ENCODE measurements around the gene TSSK6. TPM values are rescaled to one million over a fixed set of nuclear protein-coding genes. Genes with fewer than 3 reads are reported as not detected.

TSSK6 gene
- total RNA-seq, 1 donor from 2014 or later: 4.6 TPM

- H3K4me3 Mint-ChIP-seq: no peak overlapping the region
- no peak overlapping the region for H2AFZ ChIP-seq (replicated peaks)
Observed at GRCh38 chr19:19540715-19541515, 25.6 kb upstream of the TSSK6 start.

DNA sequence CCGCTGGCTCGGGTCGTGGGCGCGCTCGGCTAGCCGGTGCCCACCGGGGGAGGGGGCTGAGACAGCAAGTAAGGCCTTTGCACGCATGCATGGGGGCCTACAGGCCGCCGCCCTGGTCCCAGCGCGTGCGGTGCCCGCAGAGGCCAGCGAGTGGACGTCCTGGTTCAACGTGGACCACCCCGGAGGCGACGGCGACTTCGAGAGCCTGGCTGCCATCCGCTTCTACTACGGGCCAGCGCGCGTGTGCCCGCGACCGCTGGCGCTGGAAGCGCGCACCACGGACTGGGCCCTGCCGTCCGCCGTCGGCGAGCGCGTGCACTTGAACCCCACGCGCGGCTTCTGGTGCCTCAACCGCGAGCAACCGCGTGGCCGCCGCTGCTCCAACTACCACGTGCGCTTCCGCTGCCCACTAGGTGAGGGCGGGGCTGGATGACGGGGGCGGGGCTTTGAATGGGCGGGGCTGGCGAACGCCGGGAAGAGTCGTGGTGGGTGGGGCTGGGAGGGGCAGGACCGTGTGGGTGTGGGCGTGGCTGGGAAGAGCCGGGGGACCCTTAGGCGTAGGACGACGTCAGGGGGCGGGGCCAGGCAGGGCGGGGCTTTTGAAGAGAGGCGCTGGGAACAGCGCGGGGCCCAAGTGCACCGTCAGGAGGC lies 24.8 kb upstream of the TSSK6 start:
- peaks cover 48% of the 10 kb centered on the region for H3K27me3 ChIP-seq
- DNase-seq (ENCODE audit: low spot score): peak; percentile 59
- Mint-ChIP-seq H3K27me3 (ENCODE audit: insufficient read depth, low read depth) (peaks cover 13% of the 10 kb centered on the region), H3K36me3 (peaks cover 2% of the 10 kb centered on the region), H3K9me3 (no peaks in the 10 kb centered on the region), H3K4me1 (peaks cover 12% of the 10 kb centered on the region), H3K4me3 (no peak overlapping the region), H3K27ac (no peak overlapping the region)
- no peak overlapping the region for H3K4me2 ChIP-seq
- no peaks in the 10 kb centered on the region for H3K9me3 ChIP-seq (ENCODE audit: low read depth)
- H4K20me1 ChIP-seq (ENCODE audit: low read depth): no peaks in the 10 kb centered on the region
- no peak overlapping the region for H2AFZ ChIP-seq (replicated peaks)
- no peaks in the 10 kb centered on the region for H3K36me3 ChIP-seq
- H3F3A ChIP-seq (ENCODE audit: low read depth): peaks cover 3% of the 10 kb centered on the region
- TF ChIP-seq CTCF (IDR thresholded peaks at IDR 0.05) (no peak), EZH2phosphoT487 (IDR thresholded peaks at IDR 0.05) (no peak), EZH2 (IDR thresholded peaks at IDR 0.05) (no peak)
- no peaks in the 10 kb centered on the region for H3K4me1 ChIP-seq
- H3K9ac ChIP-seq: no peak overlapping the region
- H3K79me2 ChIP-seq (ENCODE audit: low read depth): no peaks in the 10 kb centered on the region
- no peak overlapping the region for H3K27ac ChIP-seq
- no peak overlapping the region for H3K4me3 ChIP-seq

More at GRCh38 chr19:19540715-19541515, 25.6 kb upstream of the TSSK6 start:
- Mint-ChIP-seq H3K4me1 (peaks cover 12% of the 10 kb centered on the region), H3K36me3 (peaks cover 2% of the 10 kb centered on the region), H3K27ac (no peak overlapping the region), H3K9me3 (no peaks in the 10 kb centered on the region), H3K27me3 (ENCODE audit: insufficient read depth, low read depth) (peaks cover 13% of the 10 kb centered on the region)
- H3K4me1 ChIP-seq: no peaks in the 10 kb centered on the region
- H3K36me3 ChIP-seq: no peaks in the 10 kb centered on the region
- no peak overlapping the region for H3K4me2 ChIP-seq
- peaks cover 48% of the 10 kb centered on the region for H3K27me3 ChIP-seq
- H4K20me1 ChIP-seq (ENCODE audit: low read depth): no peaks in the 10 kb centered on the region
- no peak overlapping the region for H3K4me3 ChIP-seq
- peak; percentile 76 for DNase-seq (ENCODE audit: low spot score)
- no peak overlapping the region for H3K27ac ChIP-seq
- H3K9ac ChIP-seq: no peak overlapping the region
- H3F3A ChIP-seq (ENCODE audit: low read depth): peaks cover 3% of the 10 kb centered on the region
- no peaks in the 10 kb centered on the region for H3K9me3 ChIP-seq (ENCODE audit: low read depth)
- TF ChIP-seq EZH2 (IDR thresholded peaks at IDR 0.05) (no peak), CTCF (IDR thresholded peaks at IDR 0.05) (no peak), EZH2phosphoT487 (IDR thresholded peaks at IDR 0.05) (no peak)
- H3K79me2 ChIP-seq (ENCODE audit: low read depth): no peaks in the 10 kb centered on the region

- TF ChIP-seq EZH2phosphoT487 (IDR thresholded peaks at IDR 0.05) (no peak), EZH2 (IDR thresholded peaks at IDR 0.05) (no peak), CTCF (IDR thresholded peaks at IDR 0.05) (no peak)
- Histone ChIP-seq H3K79me2 (ENCODE audit: low read depth) (no peaks in the 10 kb centered on the region), H3K4me3 (no peak overlapping the region), H3K9ac (no peak overlapping the region), H3K4me2 (no peak overlapping the region), H3F3A (ENCODE audit: low read depth) (peaks cover 3% of the 10 kb centered on the region), H3K36me3 (no peaks in the 10 kb centered on the region), H3K9me3 (ENCODE audit: low read depth) (no peaks in the 10 kb centered on the region), H2AFZ (replicated peaks) (no peak overlapping the region), H4K20me1 (ENCODE audit: low read depth) (no peaks in the 10 kb centered on the region), H3K4me1 (no peaks in the 10 kb centered on the region), H3K27me3 (peaks cover 48% of the 10 kb centered on the region), H3K27ac (no peak overlapping the region)
- Mint-ChIP-seq H3K9me3 (no peaks in the 10 kb centered on the region), H3K27me3 (ENCODE audit: insufficient read depth, low read depth) (peaks cover 13% of the 10 kb centered on the region), H3K4me3 (no peak overlapping the region), H3K4me1 (peaks cover 12% of the 10 kb centered on the region), H3K27ac (no peak overlapping the region), H3K36me3 (peaks cover 2% of the 10 kb centered on the region)
- no peak for DNase-seq (ENCODE audit: low spot score)
Observed at GRCh38 chr19:19539698-19540063, 24.3 kb upstream of the TSSK6 start.
